Progenitor cell of endocrine pancreas (in vitro differentiated cells): ENCODE data around the gene ADAT3. TPM values are rescaled to one million over a fixed set of nuclear protein-coding genes. Genes with fewer than 3 reads are reported as not detected.
A peak's percentile ranks its signal among the peaks of the same experiment; 100 is the strongest.

Source experiments
- DNase-seq: peaks from one replicate; pipeline ENCODE4 v3.0.0; 2021; ENCODE audit warnings: low spot score; ENCODE audit not compliant: unreplicated experiment
- H3K27ac Mint-ChIP-seq: 2 replicates; pipeline ENCODE4 v1.8.0; 2021; ENCODE audit warnings: mild to moderate bottlenecking, moderate library complexity, mixed read lengths
- H3K27me3 Mint-ChIP-seq: 2 replicates; pipeline ENCODE4 v1.8.0; 2021; ENCODE audit warnings: mixed read lengths
- H3K36me3 Mint-ChIP-seq: 2 replicates; pipeline ENCODE4 v1.8.0; 2022; ENCODE audit warnings: mixed read lengths; ENCODE audit not compliant: insufficient read depth
- H3K4me1 Mint-ChIP-seq: 2 replicates; pipeline ENCODE4 v1.8.0; 2021; ENCODE audit warnings: low read depth, mixed read lengths
- H3K4me3 Mint-ChIP-seq: 2 replicates; pipeline ENCODE4 v1.8.0; 2021; ENCODE audit warnings: low read depth, mild to moderate bottlenecking, moderate library complexity, mixed read lengths
- H3K9me3 Mint-ChIP-seq: 2 replicates; pipeline ENCODE4 v1.8.0; 2021; ENCODE audit warnings: low read depth, mixed read lengths
- total RNA-seq: library from RNA; stranded (reverse); gene quantifications from 2 replicates; pipeline ENCODE4 v1.2.1, GENCODE V29; 2021
- TF ChIP-seq, protein P1 (sequence below): fragments of 200-600 bp; sonication (generic); IDR thresholded peaks from one replicate; pipeline ENCODE4 v1.5.0; 2021; ENCODE audit warnings: antibody characterized with exemption, mild to moderate bottlenecking; ENCODE audit not compliant: unreplicated experiment

Gene ADAT3
- total RNA-seq, 1 donor from 2014 or later = 14.1 TPM

DNA sequence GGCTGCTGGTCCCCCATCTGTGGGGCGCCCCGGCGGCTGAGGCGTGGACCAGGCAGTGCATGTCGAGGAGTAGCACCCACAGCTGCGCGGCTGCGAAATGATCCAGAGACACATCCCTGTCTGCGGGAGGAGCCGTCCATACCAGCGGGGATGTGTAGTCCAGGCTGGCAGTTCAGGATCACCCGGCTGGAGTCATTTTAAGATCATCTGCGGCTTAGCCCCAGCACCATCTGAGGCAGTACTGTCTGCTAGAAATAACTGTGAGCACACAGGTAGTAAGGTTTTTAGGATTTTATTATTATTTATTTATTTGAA lies 3.1 kb downstream of the ADAT3 start:
- H3K4me3 Mint-ChIP-seq = peak overlapping the region; percentile 7
- no peak for DNase-seq
- H3K27ac Mint-ChIP-seq = no peak overlapping the region
- H3K36me3 Mint-ChIP-seq = peaks cover 7% of the 10 kb centered on the region
- TF ChIP-seq, protein P1, sequence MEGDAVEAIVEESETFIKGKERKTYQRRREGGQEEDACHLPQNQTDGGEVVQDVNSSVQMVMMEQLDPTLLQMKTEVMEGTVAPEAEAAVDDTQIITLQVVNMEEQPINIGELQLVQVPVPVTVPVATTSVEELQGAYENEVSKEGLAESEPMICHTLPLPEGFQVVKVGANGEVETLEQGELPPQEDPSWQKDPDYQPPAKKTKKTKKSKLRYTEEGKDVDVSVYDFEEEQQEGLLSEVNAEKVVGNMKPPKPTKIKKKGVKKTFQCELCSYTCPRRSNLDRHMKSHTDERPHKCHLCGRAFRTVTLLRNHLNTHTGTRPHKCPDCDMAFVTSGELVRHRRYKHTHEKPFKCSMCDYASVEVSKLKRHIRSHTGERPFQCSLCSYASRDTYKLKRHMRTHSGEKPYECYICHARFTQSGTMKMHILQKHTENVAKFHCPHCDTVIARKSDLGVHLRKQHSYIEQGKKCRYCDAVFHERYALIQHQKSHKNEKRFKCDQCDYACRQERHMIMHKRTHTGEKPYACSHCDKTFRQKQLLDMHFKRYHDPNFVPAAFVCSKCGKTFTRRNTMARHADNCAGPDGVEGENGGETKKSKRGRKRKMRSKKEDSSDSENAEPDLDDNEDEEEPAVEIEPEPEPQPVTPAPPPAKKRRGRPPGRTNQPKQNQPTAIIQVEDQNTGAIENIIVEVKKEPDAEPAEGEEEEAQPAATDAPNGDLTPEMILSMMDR = no peak
- H3K9me3 Mint-ChIP-seq = no peaks in the 10 kb centered on the region
- peaks cover 8% of the 10 kb centered on the region for H3K4me1 Mint-ChIP-seq
- H3K27me3 Mint-ChIP-seq = no peaks in the 10 kb centered on the region

DNA sequence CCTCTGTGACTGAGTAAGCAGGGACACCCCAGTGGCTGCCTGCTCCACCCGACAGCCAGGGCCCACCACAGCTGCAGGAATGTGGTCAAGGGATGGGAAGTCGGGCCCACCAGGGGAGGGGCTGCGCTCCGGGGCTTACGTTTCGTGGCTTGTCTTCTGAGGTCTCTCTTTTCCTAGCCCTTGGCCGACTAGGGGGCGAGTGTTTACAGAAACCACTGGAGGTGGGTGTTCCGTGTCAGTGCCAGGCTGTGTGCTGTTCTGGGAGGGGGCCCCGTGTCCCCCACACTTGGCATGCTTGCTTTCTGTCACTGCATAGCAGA lies 4.5 kb downstream of the ADAT3 start:
- Mint-ChIP-seq H3K27ac (no peak overlapping the region), H3K36me3 (peaks cover 7% of the 10 kb centered on the region), H3K4me1 (no peaks in the 10 kb centered on the region), H3K4me3 (no peak overlapping the region), H3K9me3 (no peaks in the 10 kb centered on the region), H3K27me3 (no peaks in the 10 kb centered on the region)
- DNase-seq = no peak
- TF ChIP-seq, protein P1 = no peak

DNA sequence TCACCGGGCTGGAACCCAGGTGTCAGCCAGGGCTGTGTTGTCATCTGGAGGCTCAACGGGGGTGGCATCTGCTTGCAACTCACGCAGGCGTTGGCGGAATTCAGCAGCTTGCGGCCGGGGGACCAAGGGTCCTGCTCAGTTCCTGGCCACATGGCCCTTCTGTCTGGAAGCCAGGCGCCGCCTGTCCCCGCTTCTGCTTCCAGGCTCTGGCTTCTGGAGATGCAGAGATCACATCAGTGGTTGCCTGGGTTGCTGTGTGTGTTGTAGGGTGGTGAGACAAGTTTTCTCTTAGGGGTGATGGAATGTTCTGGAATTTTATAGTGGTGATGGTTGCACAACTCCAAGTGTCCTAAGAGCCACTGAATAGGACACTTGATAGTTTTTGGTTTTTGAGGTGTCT lies 5.0 kb downstream of the ADAT3 start:
- no peak for DNase-seq

DNA sequence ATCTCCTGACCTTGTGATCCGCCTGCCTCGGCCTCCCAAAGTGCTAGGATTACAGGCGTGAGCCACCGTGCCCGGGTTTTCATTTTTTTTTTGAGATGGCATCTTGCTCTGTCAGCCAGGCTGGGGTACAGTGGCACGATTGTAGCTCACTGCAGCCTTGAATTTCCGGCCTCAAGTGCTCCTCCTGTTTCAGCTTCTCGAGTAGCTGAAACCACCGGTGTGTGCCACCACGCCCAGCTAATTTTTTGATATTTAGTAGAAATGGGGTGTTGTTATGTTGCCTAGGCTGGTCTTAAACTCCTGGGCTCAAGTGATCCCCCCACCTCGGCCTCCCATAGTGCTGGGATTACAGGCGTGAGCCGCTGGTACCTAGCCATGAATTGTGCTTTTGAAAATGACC lies 5.9 kb downstream of the ADAT3 start:
- Mint-ChIP-seq H3K27me3 (no peaks in the 10 kb centered on the region), H3K9me3 (no peaks in the 10 kb centered on the region), H3K4me3 (no peak overlapping the region), H3K36me3 (peaks cover 7% of the 10 kb centered on the region), H3K4me1 (no peaks in the 10 kb centered on the region), H3K27ac (no peak overlapping the region)
- DNase-seq = no peak
- TF ChIP-seq, protein P1 = no peak

More for the DNA sequence above, 5.0 kb downstream of the ADAT3 start:
- Mint-ChIP-seq H3K36me3 (peaks cover 7% of the 10 kb centered on the region), H3K4me1 (no peaks in the 10 kb centered on the region), H3K27ac (peak overlapping the region; percentile 92), H3K27me3 (no peaks in the 10 kb centered on the region), H3K9me3 (no peaks in the 10 kb centered on the region), H3K4me3 (no peak overlapping the region)
- TF ChIP-seq, protein P1 = no peak

DNA sequence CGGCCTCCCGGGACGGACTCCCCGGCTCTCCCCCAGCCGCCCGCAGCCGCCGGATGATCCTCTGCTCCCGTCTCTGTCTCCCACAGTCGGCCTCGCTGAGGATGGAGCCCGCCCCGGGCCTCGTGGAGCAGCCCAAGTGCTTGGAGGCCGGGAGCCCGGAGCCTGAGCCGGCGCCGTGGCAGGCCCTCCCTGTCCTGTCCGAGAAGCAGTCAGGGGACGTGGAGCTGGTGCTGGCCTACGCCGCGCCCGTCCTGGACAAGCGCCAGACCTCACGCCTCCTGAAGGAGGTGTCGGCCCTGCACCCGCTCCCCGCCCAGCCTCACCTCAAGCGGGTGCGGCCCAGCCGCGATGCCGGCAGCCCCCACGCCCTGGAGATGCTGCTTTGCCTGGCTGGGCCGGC lies 6.8 kb downstream of the ADAT3 start:
- DNase-seq = no peak
- no peaks in the 10 kb centered on the region for H3K27me3 Mint-ChIP-seq

More for the DNA sequence above, 6.8 kb downstream of the ADAT3 start:
- Mint-ChIP-seq H3K4me1 (no peaks in the 10 kb centered on the region), H3K36me3 (peaks cover 7% of the 10 kb centered on the region), H3K9me3 (no peaks in the 10 kb centered on the region), H3K4me3 (no peak overlapping the region), H3K27ac (no peak overlapping the region)
- TF ChIP-seq, protein P1 = no peak
